ENCODE data around the gene DDX56. TPM values are rescaled to one million over a fixed set of nuclear protein-coding genes. Genes with fewer than 3 reads are reported as not detected.

Gene DDX56
- total and polyA plus RNA-seq, 9 of the 15 experiments (the other 6 are each of a cell fraction or from before 2014, with no cell fraction given): 33.0 to 145 (median 102) TPM

- TF ChIP-seq ZNF764 (CRISPR knock-in tag; IDR thresholded peaks at IDR 0.05; ENCODE audit: low read depth) (no peak), ZNF609 (CRISPR knock-in tag; IDR thresholded peaks at IDR 0.05; ENCODE audit: borderline replicate concordance) (no peak), SNAPC5 (CRISPR knock-in tag; IDR thresholded peaks at IDR 0.05) (no peak), TCFL5 (CRISPR knock-in tag; conservative IDR thresholded peaks at IDR 0.05) (no peak), ZC3H8 (IDR thresholded peaks at IDR 0.05) (no peak), CAMTA2 (CRISPR knock-in tag; conservative IDR thresholded peaks at IDR 0.05) (no peak), FOXJ2 (tag; IDR thresholded peaks at IDR 0.05) (no peak)
- TF ChIP-seq, protein P1, sequence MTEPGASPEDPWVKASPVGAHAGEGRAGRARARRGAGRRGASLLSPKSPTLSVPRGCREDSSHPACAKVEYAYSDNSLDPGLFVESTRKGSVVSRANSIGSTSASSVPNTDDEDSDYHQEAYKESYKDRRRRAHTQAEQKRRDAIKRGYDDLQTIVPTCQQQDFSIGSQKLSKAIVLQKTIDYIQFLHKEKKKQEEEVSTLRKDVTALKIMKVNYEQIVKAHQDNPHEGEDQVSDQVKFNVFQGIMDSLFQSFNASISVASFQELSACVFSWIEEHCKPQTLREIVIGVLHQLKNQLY (CRISPR knock-in tag; conservative IDR thresholded peaks at IDR 0.05): no peak
These were observed 24.8 kb downstream of the DDX56 start (continued) for GRCh38 chr7:44548893-44549292.
